IMR-90 (cell line): ENCODE results near the gene MUC21. TPM values are rescaled to one million over a fixed set of nuclear protein-coding genes. Genes with fewer than 3 reads are reported as not detected.

ENCODE experiments used
- ATAC-seq: fragments of 200-7000 bp; cut with Tn5 transposase; 2 replicates; pipeline ENCODE4 v1.9.1; 2020; ENCODE audit warnings: low read depth, mild to moderate bottlenecking, moderate library complexity
- BruUV-seq: library from RNA; stranded (reverse); fragments of 400-500 nt; replicated peaks from 2 replicates; lab custom pipeline; 2021; lab: Mats Ljungman, UMichigan
- CTCF ChIA-PET: fragments of 300-600 bp; formaldehyde crosslinking; extraction: SDS; loops from one replicate; lab custom pipeline; 2021; ENCODE audit warnings: antibody characterized with exemption; lab: Yijun Ruan, JAX
- POLR2A ChIA-PET: fragments of 300-600 bp; sonication (Branson Sonifier 250); formaldehyde crosslinking; loops from one replicate; lab custom pipeline; 2022; ENCODE audit warnings: antibody characterized with exemption; ENCODE audit not compliant: unreplicated experiment; lab: Charles Lee
- DNase-seq: peaks from one replicate; pipeline ENCODE4 v3.0.0; 2013
- H2AFZ ChIP-seq: replicated peaks from 2 replicates; pipeline ENCODE3; 2013; ENCODE audit warnings: low read length, mild to moderate bottlenecking; ENCODE audit not compliant: poor library complexity
- H2AK5ac ChIP-seq: 2 replicates; pipeline ENCODE4 v1.6.1; 2013; ENCODE audit warnings: low read depth, low read length, inconsistent platforms
- H2AK9ac ChIP-seq: replicated peaks from 2 replicates; pipeline ENCODE3; 2013; ENCODE audit warnings: mild to moderate bottlenecking, low read depth, low read length, moderate library complexity; ENCODE audit not compliant: poor library complexity
- H2BK120ac ChIP-seq: 2 replicates; pipeline ENCODE4 v1.6.1; 2013; ENCODE audit warnings: low read depth, low read length, inconsistent platforms
- H2BK15ac ChIP-seq: 3 replicates; pipeline ENCODE4 v1.6.1; 2013; ENCODE audit warnings: low read depth, low read length, inconsistent platforms
- H2BK20ac ChIP-seq: 2 replicates; pipeline ENCODE4 v1.6.1; 2013; ENCODE audit warnings: low read depth, mild to moderate bottlenecking, inconsistent platforms, low read length, moderate library complexity
- H2BK5ac ChIP-seq: 2 replicates; pipeline ENCODE4 v1.6.1; 2013; ENCODE audit warnings: mild to moderate bottlenecking, low read depth, low read length, inconsistent platforms; ENCODE audit not compliant: poor library complexity, severe bottlenecking
- H3K14ac ChIP-seq: replicated peaks from 2 replicates; pipeline ENCODE4 v1.6.1; 2013; ENCODE audit warnings: low read depth, low read length, inconsistent platforms
- H3K18ac ChIP-seq: 2 replicates; pipeline ENCODE4 v1.6.1; 2013; ENCODE audit warnings: low read depth, low read length, control low read depth
- H3K23ac ChIP-seq: 2 replicates; pipeline ENCODE4 v1.6.1; 2013; ENCODE audit warnings: low read depth, low read length, inconsistent platforms
- H3K27ac ChIP-seq: 2 replicates; pipeline ENCODE4 v1.5.1; 2013; ENCODE audit warnings: mild to moderate bottlenecking, control low read depth, low read length; ENCODE audit not compliant: insufficient read depth
- H3K27me3 ChIP-seq: 2 replicates; pipeline ENCODE4 v1.6.1; 2013; ENCODE audit warnings: low read length; ENCODE audit not compliant: control insufficient read depth, insufficient read depth
- H3K36me3 ChIP-seq: 2 replicates; pipeline ENCODE4 v1.6.1; 2013; ENCODE audit warnings: low read length, mixed read lengths; ENCODE audit not compliant: control insufficient read depth, insufficient read depth
- H3K4ac ChIP-seq: 2 replicates; pipeline ENCODE4 v1.6.1; 2013; ENCODE audit warnings: low read depth, low read length, inconsistent platforms
- H3K4me1 ChIP-seq: 2 replicates; pipeline ENCODE4 v1.6.1; 2013; ENCODE audit warnings: low read length, mixed read lengths; ENCODE audit not compliant: control insufficient read depth, insufficient read depth
- H3K4me2 ChIP-seq: 2 replicates; pipeline ENCODE4 v1.6.1; 2013; ENCODE audit warnings: low read depth, mild to moderate bottlenecking, control low read depth, low read length, moderate library complexity
- H3K4me3 ChIP-seq: 2 replicates; pipeline ENCODE4 v1.5.1; 2013; ENCODE audit warnings: low read depth, mild to moderate bottlenecking, control low read depth, low read length, moderate library complexity; ENCODE audit not compliant: insufficient read depth
- H3K56ac ChIP-seq: 2 replicates; pipeline ENCODE4 v1.6.1; 2013; ENCODE audit warnings: low read length, inconsistent platforms; ENCODE audit not compliant: insufficient read depth; ENCODE audit errors: extremely low read depth
- H3K79me1 ChIP-seq, 2 experiments: 2 replicates each; pipeline ENCODE4 v1.6.1; 2013; ENCODE audit warnings: low read length in 2 of 2, inconsistent platforms in 1 of 2, low read depth in 1 of 2
- H3K9ac ChIP-seq: 2 replicates; pipeline ENCODE4 v1.6.1; 2013; ENCODE audit warnings: low read depth, low read length, control low read depth
- H3K9me1 ChIP-seq: 2 replicates; pipeline ENCODE4 v1.6.1; 2013; ENCODE audit warnings: low read length, inconsistent platforms; ENCODE audit not compliant: insufficient read depth
- H3K9me3 ChIP-seq: 2 replicates; pipeline ENCODE4 v1.6.1; 2013; ENCODE audit warnings: low read length; ENCODE audit not compliant: control insufficient read depth, insufficient read depth
- H4K20me1 ChIP-seq: 2 replicates; pipeline ENCODE4 v1.6.1; 2013; ENCODE audit warnings: low read length, inconsistent platforms; ENCODE audit not compliant: insufficient read depth
- H4K5ac ChIP-seq: 2 replicates; pipeline ENCODE4 v1.6.1; 2013; ENCODE audit warnings: mild to moderate bottlenecking, low read depth, low read length, control low read depth
- H4K8ac ChIP-seq, 2 experiments: 2 replicates each; pipeline ENCODE4 v1.6.1; 2013; ENCODE audit warnings: low read depth in 2 of 2, low read length in 2 of 2, control low read depth in 1 of 2, inconsistent platforms in 1 of 2
- H4K91ac ChIP-seq: 2 replicates; pipeline ENCODE4 v1.6.1; 2013; ENCODE audit warnings: low read depth, low read length, inconsistent platforms; ENCODE audit not compliant: insufficient read depth
- BHLHE40 ChIP-seq: fragments of 150-350 bp; IDR thresholded peaks from 2 replicates; pipeline ENCODE4 v1.6.1; 2016; ENCODE audit warnings: mild to moderate bottlenecking, low read depth, low read length
- CEBPB ChIP-seq: IDR thresholded peaks from 2 replicates; pipeline ENCODE4 v1.6.1; 2012; ENCODE audit warnings: low read depth, low read length, improper control_type of control experiment
- ELK1 ChIP-seq: fragments of 150-350 bp; IDR thresholded peaks from 2 replicates; pipeline ENCODE4 v1.6.1; 2016; ENCODE audit warnings: low read depth, mild to moderate bottlenecking, low read length, moderate library complexity, borderline replicate concordance
- FOS ChIP-seq: fragments of 150-350 bp; IDR thresholded peaks from 2 replicates; pipeline ENCODE4 v1.6.1; 2016; ENCODE audit warnings: low read depth, low read length
- MAZ ChIP-seq: IDR thresholded peaks from 2 replicates; pipeline ENCODE4 v1.6.1; 2012; ENCODE audit warnings: low read depth, mild to moderate bottlenecking, low read length, improper control_type of control experiment, moderate library complexity, borderline replicate concordance
- NFE2L2 ChIP-seq: fragments of 150-350 bp; IDR thresholded peaks from 2 replicates; pipeline ENCODE4 v1.6.1; 2016; ENCODE audit warnings: low read depth, mild to moderate bottlenecking, low read length
- RAD21 ChIP-seq: IDR thresholded peaks from 2 replicates; pipeline ENCODE4 v1.6.1; 2012; ENCODE audit warnings: low read length, improper control_type of control experiment
- RFX5 ChIP-seq: IDR thresholded peaks from 2 replicates; pipeline ENCODE4 v1.8.0; 2012; ENCODE audit warnings: low read depth, mild to moderate bottlenecking, low read length, moderate library complexity
- SMC3 ChIP-seq: fragments of 150-350 bp; IDR thresholded peaks from 2 replicates; pipeline ENCODE4 v1.6.1; 2016; ENCODE audit warnings: low read depth, mild to moderate bottlenecking, antibody characterized with exemption, low read length, moderate library complexity
- WGBS, 2 experiments: methylation state at CpG; one replicate each; pipeline versions ENCODE4 v1.1.5 to v1.1.7; 2013; ENCODE audit warnings: missing lambda C conversion rate in 2 of 2; ENCODE audit not compliant: insufficient read length in 1 of 2; ENCODE audit errors: extremely low coverage in 2 of 2; 5-methylcytosine and 5-hydroxymethylcytosine counted together
- dilution Hi-C: fragments of 300-500 bp; cut with HindIII; formaldehyde crosslinking; loops from one replicate; pipeline ENCODE4 v1.14.3; 2018; ENCODE audit warnings: low sequenced_read_pairs; ENCODE audit not compliant: unreplicated experiment
- in situ Hi-C: fragments of 300-500 bp; cut with MboI; formaldehyde crosslinking; loops from 3 replicates; pipeline ENCODE4 v1.14.3; 2019; ENCODE audit warnings: low sequenced_read_pairs, inconsistent platforms, mixed read lengths
- intact Hi-C: fragments of 100-400 bp; cut with micrococcal nuclease; formaldehyde crosslinking; loops from 2 replicates; pipeline ENCODE4 v1.10.0; 2022
- polyA plus RNA-seq, 3 experiments: library from polyadenylated mRNA; depleted of rRNA; stranded (reverse); fragments of >200 nt; gene quantifications; 2 replicates each; pipeline ENCODE4 v1.2.3, GENCODE V29; 2012; ENCODE audit warnings: low replicate concordance in 1 of 3
- total RNA-seq: library from RNA; depleted of rRNA; stranded (reverse); fragments of >200 nt; gene quantifications from 2 replicates; pipeline ENCODE4 v1.2.3, GENCODE V29; 2012
- TF ChIP-seq, protein P1 (sequence below): fragments of 150-350 bp; IDR thresholded peaks from 2 replicates; pipeline ENCODE4 v1.6.1; 2017; ENCODE audit warnings: mild to moderate bottlenecking, antibody characterized with exemption, low read length, low read depth
- TF ChIP-seq, protein P2 (sequence below): conservative IDR thresholded peaks from 2 replicates; pipeline ENCODE4 v1.5.1; 2012; ENCODE audit warnings: mild to moderate bottlenecking, low read depth, low read length, improper control_type of control experiment

The MUC21 gene
- total and polyA plus RNA-seq, 2 of the 4 experiments (the other 2 are of a cell fraction) = not detected

- Histone ChIP-seq H3K9ac (no peak overlapping the region), H3K36me3 (no peaks in the 10 kb centered on the region), H4K20me1 (no peaks in the 10 kb centered on the region), H3K79me1 (no peaks in the 10 kb centered on the region), H2BK120ac (no peak overlapping the region), H2BK15ac (no peak overlapping the region), H4K91ac (no peak overlapping the region), H3K4me1 (no peaks in the 10 kb centered on the region), H3K23ac (no peak overlapping the region), H3K4me2 (no peak overlapping the region), H4K5ac (no peak overlapping the region), H3K9me1 (peaks cover 6% of the 10 kb centered on the region; the same call in 1 of the 2 replicates), H2AFZ (no peak overlapping the region), H3K4me3 (no peak overlapping the region), H3K14ac (no peak overlapping the region), H3K9me3 (peaks cover 9% of the 10 kb centered on the region), H3K56ac (no peak overlapping the region), H3K27me3 (peaks cover 68% of the 10 kb centered on the region), H3K4ac (no peak overlapping the region), H2BK20ac (no peak overlapping the region), H3K18ac (no peak overlapping the region), H2AK9ac (no peak overlapping the region), H2BK5ac (no peak overlapping the region), H4K8ac (no peak overlapping the region), H2AK5ac (no peak overlapping the region), H3K27ac (no peak overlapping the region)
- ChIA-PET POLR2A (no interaction called here), CTCF (no interaction called here)
- in situ Hi-C loops (no loop called here), intact Hi-C loops (no loop called here), dilution Hi-C loops (no loop called here)
- no peak for TF ChIP-seq SMC3
- TF ChIP-seq RAD21 = no peak
- TF ChIP-seq, protein P1, sequence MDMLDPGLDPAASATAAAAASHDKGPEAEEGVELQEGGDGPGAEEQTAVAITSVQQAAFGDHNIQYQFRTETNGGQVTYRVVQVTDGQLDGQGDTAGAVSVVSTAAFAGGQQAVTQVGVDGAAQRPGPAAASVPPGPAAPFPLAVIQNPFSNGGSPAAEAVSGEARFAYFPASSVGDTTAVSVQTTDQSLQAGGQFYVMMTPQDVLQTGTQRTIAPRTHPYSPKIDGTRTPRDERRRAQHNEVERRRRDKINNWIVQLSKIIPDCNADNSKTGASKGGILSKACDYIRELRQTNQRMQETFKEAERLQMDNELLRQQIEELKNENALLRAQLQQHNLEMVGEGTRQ = no peak
- TF ChIP-seq, protein P2, sequence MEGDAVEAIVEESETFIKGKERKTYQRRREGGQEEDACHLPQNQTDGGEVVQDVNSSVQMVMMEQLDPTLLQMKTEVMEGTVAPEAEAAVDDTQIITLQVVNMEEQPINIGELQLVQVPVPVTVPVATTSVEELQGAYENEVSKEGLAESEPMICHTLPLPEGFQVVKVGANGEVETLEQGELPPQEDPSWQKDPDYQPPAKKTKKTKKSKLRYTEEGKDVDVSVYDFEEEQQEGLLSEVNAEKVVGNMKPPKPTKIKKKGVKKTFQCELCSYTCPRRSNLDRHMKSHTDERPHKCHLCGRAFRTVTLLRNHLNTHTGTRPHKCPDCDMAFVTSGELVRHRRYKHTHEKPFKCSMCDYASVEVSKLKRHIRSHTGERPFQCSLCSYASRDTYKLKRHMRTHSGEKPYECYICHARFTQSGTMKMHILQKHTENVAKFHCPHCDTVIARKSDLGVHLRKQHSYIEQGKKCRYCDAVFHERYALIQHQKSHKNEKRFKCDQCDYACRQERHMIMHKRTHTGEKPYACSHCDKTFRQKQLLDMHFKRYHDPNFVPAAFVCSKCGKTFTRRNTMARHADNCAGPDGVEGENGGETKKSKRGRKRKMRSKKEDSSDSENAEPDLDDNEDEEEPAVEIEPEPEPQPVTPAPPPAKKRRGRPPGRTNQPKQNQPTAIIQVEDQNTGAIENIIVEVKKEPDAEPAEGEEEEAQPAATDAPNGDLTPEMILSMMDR = no peak
- no peak for TF ChIP-seq RFX5
- no peak for TF ChIP-seq NFE2L2
- TF ChIP-seq BHLHE40 = no peak
- no peak for TF ChIP-seq FOS
- no peak for TF ChIP-seq MAZ
- no peak for TF ChIP-seq ELK1
- TF ChIP-seq CEBPB = no peak
- DNase-seq (no peak), ATAC-seq (no peak)
- BruUV-seq = no TSS peak
- WGBS, 2 experiments = 83% methylated on average over 1 of the region's 5 CpGs; no CpG with 5 or more reads in 1 of the 2 experiments
Observed at GRCh38 chr6:30951907-30952469, 31.5 kb upstream of the MUC21 start.
